GM19193 (cell line): Measurements from ENCODE around the gene RBM18.

Source experiments
- POLR2A ChIP-seq: IDR thresholded peaks from 4 replicates; pipeline ENCODE4 v1.6.1; 2011; ENCODE audit not compliant: insufficient read depth, insufficient read length; ENCODE audit errors: extremely low read depth

RBM18 gene

DNA sequence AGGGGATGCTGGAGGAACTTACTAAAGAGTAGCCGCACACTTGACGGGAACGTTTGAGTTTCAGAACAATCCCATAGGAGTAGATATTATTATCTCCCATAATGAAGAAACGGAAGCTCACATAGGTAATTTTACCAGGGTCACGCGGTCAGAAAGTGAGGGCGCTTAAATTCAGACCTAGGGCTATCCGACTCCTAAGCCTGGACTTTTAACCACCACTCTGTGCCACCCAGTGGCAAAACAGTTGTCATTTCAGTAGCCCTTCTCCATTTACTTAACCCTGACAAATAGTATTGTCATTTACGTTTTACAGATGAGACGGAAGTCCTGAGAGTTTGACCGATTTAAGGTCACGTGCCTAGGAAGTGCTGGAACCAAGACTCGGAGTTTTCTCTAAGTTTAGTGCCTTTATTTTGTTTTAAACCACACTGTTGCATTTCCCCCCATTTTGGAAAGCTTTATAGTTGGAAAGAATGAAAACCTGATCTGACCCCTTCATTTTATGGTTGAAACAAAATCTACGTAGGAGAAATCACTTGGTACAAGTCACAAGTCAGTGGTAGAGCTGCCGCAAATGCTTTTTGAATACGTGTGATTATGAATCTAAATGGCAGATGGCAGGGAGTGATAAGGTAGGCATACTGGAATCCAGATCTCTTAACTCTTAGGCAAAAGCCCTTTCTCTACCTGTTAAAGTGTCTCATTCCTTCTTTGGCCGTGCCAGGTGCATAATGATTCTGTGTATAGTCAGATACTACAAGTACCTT, 692 bp upstream of the RBM18 start:
- TF ChIP-seq POLR2A, result no peak

GRCh38 chr9:122263699-122264349, 816 bp downstream of the RBM18 start:
- no peak for TF ChIP-seq POLR2A

DNA sequence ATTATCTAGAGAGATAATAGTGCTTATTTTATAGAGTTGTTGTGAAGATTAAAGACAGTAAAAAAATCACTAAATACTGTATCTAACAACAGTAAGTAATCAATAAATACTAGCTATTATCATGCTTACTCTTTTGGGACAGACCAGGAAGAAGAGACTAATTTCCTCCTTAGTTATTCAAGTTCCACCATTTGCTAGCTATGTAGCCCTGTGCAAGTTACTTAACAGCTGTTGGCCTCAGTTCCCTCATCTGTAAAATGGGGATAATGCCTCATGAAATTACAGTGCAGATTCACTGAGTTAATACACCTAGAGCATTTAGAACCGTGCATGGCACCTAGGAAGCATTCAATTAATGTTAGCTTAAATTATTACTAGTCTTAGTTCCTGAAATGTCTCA, 2.6 kb downstream of the RBM18 start:
- no peak for TF ChIP-seq POLR2A

- TF ChIP-seq POLR2A, result no peak
Measured at GRCh38 chr9:122261469-122261881, 3.2 kb downstream of the RBM18 start.

DNA sequence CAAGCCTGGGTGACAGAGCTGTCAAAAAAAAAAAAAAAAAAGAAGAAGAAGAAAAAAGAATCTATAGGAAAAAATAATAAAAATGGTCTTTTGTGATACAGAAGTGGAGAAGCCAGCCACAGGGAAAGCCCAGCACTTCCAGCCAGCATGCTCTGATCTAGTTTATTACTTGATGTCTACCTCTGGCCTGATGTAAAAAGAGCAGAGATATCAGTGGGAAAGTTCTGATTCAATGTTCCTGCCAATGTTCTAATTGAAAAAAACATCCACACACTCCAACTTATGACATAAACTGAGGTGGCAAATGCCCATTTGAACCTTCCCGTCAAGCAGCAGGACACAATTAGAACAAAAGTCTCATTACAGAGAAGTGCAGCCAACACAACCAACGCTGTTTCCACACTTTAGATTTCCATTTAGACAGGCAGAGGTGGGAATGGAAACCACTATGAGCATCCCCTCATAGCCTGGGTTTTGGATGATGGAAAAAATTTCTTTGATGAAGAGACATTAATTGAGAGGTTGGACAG, 5.7 kb downstream of the RBM18 start:
- no peak for TF ChIP-seq POLR2A

DNA sequence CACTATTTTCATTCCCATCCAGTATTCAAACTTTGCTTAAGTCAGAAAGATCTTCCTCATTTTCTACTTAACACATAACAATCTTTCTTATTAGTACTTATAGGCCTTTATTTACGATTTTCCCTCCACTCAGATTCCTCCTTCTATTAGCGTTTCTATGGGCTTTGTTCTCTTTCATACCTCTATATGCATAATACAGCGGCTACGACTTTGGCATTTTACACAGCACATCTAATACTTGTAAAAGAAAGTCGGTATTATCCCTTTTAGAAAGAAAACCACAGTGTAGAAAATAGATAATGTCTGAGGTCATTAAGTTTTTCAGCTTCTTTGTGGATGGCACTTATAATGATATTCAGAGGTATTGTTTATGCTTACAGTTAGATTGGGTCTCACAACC, 8.4 kb downstream of the RBM18 start:
- no peak for TF ChIP-seq POLR2A

DNA sequence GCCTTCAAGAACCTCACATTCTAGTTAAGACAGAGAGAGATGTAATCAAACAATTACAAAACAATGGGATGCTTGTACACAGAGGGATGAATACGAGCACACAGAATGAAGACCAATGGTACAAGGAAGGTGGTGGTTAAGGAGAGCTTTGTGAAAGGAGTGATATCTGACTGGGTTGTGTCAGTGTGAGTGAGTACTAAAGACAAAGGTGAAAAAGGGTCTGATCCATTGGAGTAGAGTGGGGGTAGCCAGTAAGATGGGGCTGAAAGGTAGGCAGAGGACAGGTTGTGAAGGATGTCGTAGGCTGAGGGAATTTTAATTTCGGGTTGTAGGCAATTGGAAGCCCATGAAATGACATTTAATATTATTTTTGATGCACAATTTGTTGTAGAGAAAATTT, 9.9 kb downstream of the RBM18 start:
- TF ChIP-seq POLR2A, result no peak

GRCh38 chr9:122252796-122253195, 11.8 kb downstream of the RBM18 start:
- TF ChIP-seq POLR2A, result no peak

- no peak for TF ChIP-seq POLR2A
Measured at GRCh38 chr9:122251351-122251750, 13.3 kb downstream of the RBM18 start.

DNA sequence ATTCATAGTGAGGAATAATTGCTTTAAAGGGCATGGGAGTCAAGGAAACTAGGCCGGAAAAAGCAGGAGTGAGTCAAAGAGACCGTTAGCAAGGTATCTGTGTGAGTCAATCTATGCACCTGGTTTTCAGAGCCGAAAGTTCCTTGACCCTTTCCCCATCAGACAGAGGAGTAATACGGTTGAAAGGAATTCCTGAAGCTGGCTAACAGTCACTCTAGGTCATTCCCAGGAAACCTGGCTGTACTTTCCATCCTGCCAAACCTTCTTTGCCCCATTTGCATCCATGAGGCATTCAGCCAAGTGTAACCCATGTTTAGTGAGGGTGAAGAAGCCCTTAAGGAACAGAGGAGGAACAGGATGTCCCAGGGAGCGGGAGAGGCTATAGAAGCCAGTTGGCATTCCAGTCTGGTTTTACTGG, 16.2 kb downstream of the RBM18 start:
- TF ChIP-seq POLR2A, result no peak

DNA sequence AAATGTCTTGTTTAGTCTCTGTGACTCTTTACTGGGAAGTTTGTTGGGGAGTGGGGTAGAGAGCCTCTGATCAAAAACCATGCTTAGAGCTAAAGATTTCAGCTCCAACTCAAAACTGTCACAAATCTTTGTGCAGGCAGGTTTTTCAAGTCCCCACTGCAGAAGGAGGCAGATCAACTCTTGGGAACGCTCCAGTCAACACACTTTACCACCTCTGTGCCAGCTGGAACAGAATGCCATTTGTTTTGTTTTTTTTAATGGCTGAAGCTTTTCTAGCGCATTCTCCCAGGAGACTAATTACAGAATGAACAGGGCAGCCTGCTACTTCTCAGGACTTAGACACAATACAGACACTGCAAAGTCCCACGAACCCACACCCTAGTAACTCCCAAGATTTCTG, 18.0 kb downstream of the RBM18 start:
- no peak for TF ChIP-seq POLR2A

DNA sequence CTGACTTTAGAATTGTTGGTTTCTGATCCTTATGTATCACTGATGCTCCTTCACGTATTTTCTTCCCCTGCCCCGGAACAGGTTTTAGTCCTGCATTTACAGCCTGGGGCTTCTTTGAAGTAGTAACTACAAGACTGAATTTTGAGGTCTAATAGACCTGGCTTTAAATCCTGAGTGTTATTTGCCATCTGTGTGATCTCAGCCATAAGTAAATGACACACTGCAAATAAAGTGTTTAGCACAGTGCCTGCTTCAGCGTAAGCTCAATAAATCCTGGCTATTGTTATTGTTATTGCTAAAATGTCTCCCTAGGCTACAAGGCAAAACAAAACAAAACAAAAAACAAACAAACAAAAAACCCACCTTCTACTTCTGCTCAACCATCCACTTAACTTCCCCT, 20.3 kb downstream of the RBM18 start:
- no peak for TF ChIP-seq POLR2A

DNA sequence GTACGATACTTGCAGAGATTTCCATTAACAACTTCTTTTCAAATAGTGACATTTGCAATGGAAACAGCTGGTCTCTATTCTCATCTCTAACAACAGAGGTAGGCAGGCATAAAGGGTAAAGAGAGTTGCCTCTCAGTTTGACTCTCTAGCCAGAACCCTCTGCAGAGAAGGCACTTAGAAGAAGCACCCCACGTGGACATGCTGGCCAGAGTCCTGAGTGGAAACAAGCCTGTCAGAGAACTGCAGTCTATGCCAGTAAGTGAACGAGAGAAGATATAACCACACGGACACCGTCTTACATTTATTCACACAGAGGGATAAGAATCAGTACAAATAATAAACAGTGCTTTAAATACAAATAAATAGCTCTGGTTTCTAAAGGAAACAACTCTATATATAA, 24.9 kb downstream of the RBM18 start:
- no peak for TF ChIP-seq POLR2A

- TF ChIP-seq POLR2A, result no peak
Measured at GRCh38 chr9:122236681-122237080, 28.0 kb downstream of the RBM18 start.

- TF ChIP-seq POLR2A, result no peak
Measured at GRCh38 chr9:122234022-122234748, 30.5 kb downstream of the RBM18 start.
